GM19043 (cell line): Measurements from ENCODE around the gene RIC1.
"Not testable (repeated sequence)": the region's sequence is repeated elsewhere in the genome, so short reads cannot be mapped to it uniquely, and the experiment has no call there.

Experiments used
- ATAC-seq: cut with Tn5 transposase; IDR thresholded peaks from one replicate; pipeline ENCODE4 v1.9.1; 2021; ENCODE audit warnings: low read depth; ENCODE audit not compliant: unreplicated experiment

The RIC1 gene

GRCh38 chr9:5784526-5785315, 155.8 kb downstream of the RIC1 start:
- no peak for ATAC-seq

- ATAC-seq: no peak
These were observed 157.6 kb downstream of the RIC1 start for GRCh38 chr9:5786370-5787127.

GRCh38 chr9:5787220-5787619, 158.3 kb downstream of the RIC1 start:
- ATAC-seq: no peak

- no peak for ATAC-seq
These were observed 158.9 kb downstream of the RIC1 start for GRCh38 chr9:5787759-5788302.

- no peak for ATAC-seq
These were observed 160.6 kb downstream of the RIC1 start for GRCh38 chr9:5789489-5789888.

- ATAC-seq: no peak
These were observed 162.0 kb downstream of the RIC1 start for GRCh38 chr9:5790923-5791322.

- no peak for ATAC-seq
These were observed 163.0 kb downstream of the RIC1 start for GRCh38 chr9:5791870-5792269.

GRCh38 chr9:5793812-5794211, 164.9 kb downstream of the RIC1 start:
- no peak for ATAC-seq

GRCh38 chr9:5796298-5796697, 167.4 kb downstream of the RIC1 start:
- no peak for ATAC-seq

GRCh38 chr9:5798581-5798980, 169.7 kb downstream of the RIC1 start:
- no peak for ATAC-seq

- no peak for ATAC-seq
These were observed 170.4 kb downstream of the RIC1 start for GRCh38 chr9:5799314-5799713.

- not testable (repeated sequence) for ATAC-seq
These were observed 171.5 kb downstream of the RIC1 start for GRCh38 chr9:5800378-5800777.

GRCh38 chr9:5800969-5801738, 172.2 kb downstream of the RIC1 start:
- no peak for ATAC-seq

- no peak for ATAC-seq
These were observed 172.8 kb downstream of the RIC1 start for GRCh38 chr9:5801739-5802113.

- ATAC-seq: no peak
These were observed 176.6 kb downstream of the RIC1 start for GRCh38 chr9:5805478-5805877.

GRCh38 chr9:5811751-5812150, 182.8 kb downstream of the RIC1 start:
- no peak for ATAC-seq

GRCh38 chr9:5813824-5814223, 184.9 kb downstream of the RIC1 start:
- ATAC-seq: no peak

GRCh38 chr9:5815461-5815860, 186.6 kb downstream of the RIC1 start:
- ATAC-seq: no peak

- ATAC-seq: no peak
These were observed 189.0 kb downstream of the RIC1 start for GRCh38 chr9:5817862-5818261.

- no peak for ATAC-seq
These were observed 189.7 kb downstream of the RIC1 start for GRCh38 chr9:5818424-5819142.
